HEK293T (cell line): ENCODE measurements around the gene DMGDH.

Experiments
- CTCF ChIA-PET: fragments of 350-600 bp; formaldehyde crosslinking; extraction: SDS; loops from one replicate; lab custom pipeline; 2021; ENCODE audit warnings: antibody characterized with exemption, inconsistent platforms; lab: Yijun Ruan, JAX
- POLR2A ChIA-PET: fragments of 350-600 bp; formaldehyde crosslinking; extraction: SDS; loops from one replicate; lab custom pipeline; 2020; ENCODE audit warnings: antibody characterized with exemption, inconsistent platforms; lab: Yijun Ruan, JAX
- DNase-seq: peaks from one replicate; pipeline ENCODE4 v3.0.0; 2012; ENCODE audit warnings: mixed read lengths; ENCODE audit errors: extremely low spot score
- ARNT ChIP-seq: fragments of 450-650 bp; IDR thresholded peaks from 2 replicates; pipeline ENCODE4 v1.6.1; 2017; ENCODE audit warnings: mild to moderate bottlenecking
- BHLHE40 ChIP-seq: fragments of 450-650 bp; IDR thresholded peaks from 2 replicates; pipeline ENCODE4 v1.6.1; 2016; ENCODE audit warnings: mild to moderate bottlenecking, moderate library complexity, borderline replicate concordance
- CTBP1 ChIP-seq: fragments of 450-650 bp; IDR thresholded peaks from 2 replicates; pipeline ENCODE4 v1.6.1; 2016; ENCODE audit warnings: borderline replicate concordance
- ELF4 ChIP-seq: fragments of 450-650 bp; IDR thresholded peaks from 2 replicates; pipeline ENCODE4 v1.6.1; 2017; ENCODE audit warnings: antibody characterized with exemption
- FOXA1 ChIP-seq: fragments of 450-650 bp; IDR thresholded peaks from 2 replicates; pipeline ENCODE4 v1.6.1; 2016; ENCODE audit warnings: mild to moderate bottlenecking
- FOXK2 ChIP-seq: fragments of 450-650 bp; IDR thresholded peaks from 2 replicates; pipeline ENCODE4 v1.6.1; 2016; ENCODE audit warnings: mild to moderate bottlenecking
- FOXM1 ChIP-seq: fragments of 450-650 bp; IDR thresholded peaks from 2 replicates; pipeline ENCODE4 v1.6.1; 2017; ENCODE audit warnings: mild to moderate bottlenecking, borderline replicate concordance
- HDGF ChIP-seq: fragments of 450-650 bp; IDR thresholded peaks from 2 replicates; pipeline ENCODE4 v1.6.1; 2017; ENCODE audit warnings: antibody characterized with exemption, borderline replicate concordance
- L3MBTL2 ChIP-seq: fragments of 450-650 bp; conservative IDR thresholded peaks from 2 replicates; pipeline ENCODE4 v1.6.1; 2016; ENCODE audit warnings: mild to moderate bottlenecking
- LEF1 ChIP-seq: fragments of 450-650 bp; IDR thresholded peaks from 2 replicates; pipeline ENCODE4 v1.6.1; 2017; ENCODE audit warnings: mild to moderate bottlenecking, borderline replicate concordance
- NFRKB ChIP-seq: fragments of 450-650 bp; IDR thresholded peaks from 2 replicates; pipeline ENCODE4 v1.6.1; 2016; ENCODE audit warnings: mild to moderate bottlenecking, moderate library complexity
- SP1 ChIP-seq: fragments of 450-650 bp; IDR thresholded peaks from 2 replicates; pipeline ENCODE4 v1.6.1; 2017
- SUZ12 ChIP-seq: fragments of 450-650 bp; IDR thresholded peaks from 2 replicates; pipeline ENCODE4 v1.6.1; 2016; ENCODE audit warnings: mild to moderate bottlenecking
- TARDBP ChIP-seq: fragments of 450-650 bp; IDR thresholded peaks from 2 replicates; pipeline ENCODE4 v1.6.1; 2016
- ZNF384 ChIP-seq: fragments of 450-650 bp; IDR thresholded peaks from 2 replicates; pipeline ENCODE4 v1.6.1; 2016
- TF ChIP-seq, protein P1 (sequence below): fragments of 450-650 bp; IDR thresholded peaks from 2 replicates; pipeline ENCODE4 v1.6.1; 2016

Gene DMGDH

DNA sequence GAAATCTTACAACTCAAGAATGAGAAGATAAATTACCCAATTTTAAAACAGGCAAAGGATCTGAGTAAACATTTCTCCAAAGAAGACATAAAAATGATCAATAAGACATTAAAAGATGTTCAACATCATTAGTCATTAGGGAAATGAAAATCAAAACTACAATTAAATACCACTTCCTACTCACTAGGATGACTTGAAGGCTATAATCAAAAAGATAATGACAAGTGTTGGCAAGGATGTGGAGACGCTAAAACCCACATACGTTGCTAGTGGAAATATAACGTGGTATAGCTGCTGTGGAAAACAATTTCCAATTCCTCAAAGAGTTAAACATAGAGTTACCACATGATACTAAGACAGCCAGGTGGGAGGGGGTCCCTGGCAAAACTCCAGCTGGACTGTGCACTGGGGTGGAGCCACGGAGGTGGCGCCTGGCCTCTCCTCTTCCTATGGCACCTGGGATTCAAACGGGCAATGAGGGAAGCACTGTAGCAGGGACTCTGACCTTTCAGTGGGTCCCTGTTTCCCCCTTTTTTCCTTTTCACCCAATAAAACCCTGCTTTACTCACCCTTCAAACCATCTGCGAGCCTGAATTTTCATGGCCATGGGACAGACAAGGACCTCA, 90.2 kb downstream of the DMGDH start:
- POLR2A ChIA-PET, result no interaction called here
- DNase-seq, result no peak
- no peak for TF ChIP-seq ARNT
- no peak for TF ChIP-seq LEF1
- TF ChIP-seq FOXM1, result no peak
- TF ChIP-seq, protein P1, sequence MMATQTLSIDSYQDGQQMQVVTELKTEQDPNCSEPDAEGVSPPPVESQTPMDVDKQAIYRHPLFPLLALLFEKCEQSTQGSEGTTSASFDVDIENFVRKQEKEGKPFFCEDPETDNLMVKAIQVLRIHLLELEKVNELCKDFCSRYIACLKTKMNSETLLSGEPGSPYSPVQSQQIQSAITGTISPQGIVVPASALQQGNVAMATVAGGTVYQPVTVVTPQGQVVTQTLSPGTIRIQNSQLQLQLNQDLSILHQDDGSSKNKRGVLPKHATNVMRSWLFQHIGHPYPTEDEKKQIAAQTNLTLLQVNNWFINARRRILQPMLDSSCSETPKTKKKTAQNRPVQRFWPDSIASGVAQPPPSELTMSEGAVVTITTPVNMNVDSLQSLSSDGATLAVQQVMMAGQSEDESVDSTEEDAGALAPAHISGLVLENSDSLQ, result no peak
- TF ChIP-seq TARDBP, result no peak
- no peak for TF ChIP-seq FOXK2
- no peak for TF ChIP-seq CTBP1
- no peak for TF ChIP-seq HDGF
- no peak for TF ChIP-seq NFRKB
- CTCF ChIA-PET, result no interaction called here

DNA sequence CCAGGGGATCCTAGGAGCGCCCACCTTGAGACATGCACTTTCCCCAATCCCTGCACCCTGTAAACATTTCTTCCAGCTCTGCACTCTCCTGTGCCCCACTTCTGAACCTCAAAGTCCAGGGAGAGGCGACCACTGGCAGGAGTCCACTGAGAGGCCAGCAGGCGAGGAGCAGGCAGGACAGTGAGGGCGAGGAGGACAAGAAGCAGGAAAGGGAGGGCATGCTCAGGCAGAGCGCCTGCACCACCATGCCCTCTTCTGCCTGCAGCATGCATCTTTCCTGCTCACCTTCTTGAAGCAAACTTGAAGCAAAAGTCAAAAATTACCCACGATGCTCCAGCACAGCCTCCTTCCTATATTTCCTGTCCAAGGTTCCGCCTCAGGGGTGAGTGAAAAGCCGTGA, 94.4 kb downstream of the DMGDH start:
- TF ChIP-seq, protein P1, result no peak
- no peak for TF ChIP-seq ARNT
- TF ChIP-seq SUZ12, result no peak
- no peak for TF ChIP-seq ZNF384
- no peak for TF ChIP-seq FOXA1
- no peak for TF ChIP-seq LEF1
- no peak for TF ChIP-seq L3MBTL2
- no peak for TF ChIP-seq FOXK2
- TF ChIP-seq TARDBP, result no peak
- no peak for TF ChIP-seq SP1
- POLR2A ChIA-PET, result interaction anchor here (1.0 to 3.2 kb wide), 2 partner anchors 10 kb away, joined by 7 to 21 read pairs; partner anchors contain the start of gene ARSB
- DNase-seq, result no peak
- CTCF ChIA-PET, result interaction anchor here (1.0 kb wide), 1 partner anchor 50 kb away, joined by 4 read pairs; no protein-coding TSS in a partner anchor

DNA sequence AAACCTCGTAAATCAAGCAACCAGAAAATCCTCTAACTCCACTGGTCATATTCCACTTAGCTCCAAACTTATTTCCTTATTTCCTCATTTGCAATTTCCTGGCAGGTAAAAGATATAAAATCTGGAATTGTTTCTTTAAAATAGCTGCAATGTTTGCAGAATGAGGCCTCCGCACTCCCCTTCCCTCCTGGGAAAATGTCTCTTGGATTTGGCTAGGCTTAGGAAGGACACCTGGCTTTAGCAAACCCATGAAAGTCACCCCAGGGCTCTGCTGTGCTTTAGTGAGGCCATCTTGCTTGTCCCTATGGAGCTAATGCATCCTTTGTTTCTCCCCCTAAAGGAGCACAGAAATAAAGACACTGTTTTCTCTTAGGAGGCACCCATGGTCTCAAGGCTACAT, 94.9 kb downstream of the DMGDH start:
- TF ChIP-seq ARNT (no peak), LEF1 (no peak), CTBP1 (no peak), BHLHE40 (no peak), ELF4 (no peak), NFRKB (no peak), L3MBTL2 (no peak), TARDBP (no peak), ZNF384 (no peak), HDGF (no peak), FOXA1 (no peak), SUZ12 (no peak), FOXM1 (no peak), FOXK2 (no peak), SP1 (no peak)
- TF ChIP-seq, protein P1, result no peak
- DNase-seq, result no peak
- ChIA-PET CTCF (no interaction called here), POLR2A (interaction anchor here (3.2 kb wide), 1 partner anchor 10 kb away, joined by 21 read pairs; the partner anchor contains the start of gene ARSB)

DNA sequence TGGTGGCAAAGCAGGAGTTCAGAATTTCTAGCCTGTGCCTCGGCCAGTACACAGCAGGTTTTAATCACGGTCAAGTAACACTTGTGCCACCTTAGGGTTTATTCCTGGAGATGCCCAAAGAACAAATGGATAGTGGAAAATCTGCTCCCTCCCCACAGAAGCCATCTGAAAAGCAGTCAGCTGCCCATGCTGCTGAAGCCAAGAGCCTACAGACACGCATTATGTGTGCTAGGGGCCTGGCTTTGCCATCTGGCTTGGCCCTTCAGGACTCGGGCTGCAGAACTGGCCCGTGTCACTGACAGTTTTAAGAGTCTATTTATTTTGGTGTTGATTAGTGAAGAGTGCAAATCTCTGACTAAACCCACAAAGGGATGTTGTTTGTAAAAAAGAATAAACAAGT, 95.5 kb downstream of the DMGDH start:
- ChIA-PET CTCF (interaction anchor here (0.6 to 1.2 kb wide), 2 partner anchors 12 to 68 kb away, joined by 3 read pairs; no protein-coding TSS in a partner anchor), POLR2A (interaction anchor here (3.2 kb wide), 1 partner anchor 11 kb away, joined by 21 read pairs; the partner anchor contains the start of gene ARSB)
- no peak for DNase-seq
- no peak for TF ChIP-seq TARDBP
- TF ChIP-seq, protein P1, result no peak
- TF ChIP-seq HDGF, result no peak
- TF ChIP-seq ZNF384, result no peak
- TF ChIP-seq FOXM1, result no peak
- TF ChIP-seq FOXA1, result no peak
- no peak for TF ChIP-seq SP1
- TF ChIP-seq FOXK2, result no peak
- TF ChIP-seq L3MBTL2, result no peak
- TF ChIP-seq ARNT, result no peak
- TF ChIP-seq NFRKB, result no peak
- TF ChIP-seq CTBP1, result no peak
- TF ChIP-seq SUZ12, result no peak
- TF ChIP-seq LEF1, result no peak
- TF ChIP-seq ELF4, result no peak
- no peak for TF ChIP-seq BHLHE40

DNA sequence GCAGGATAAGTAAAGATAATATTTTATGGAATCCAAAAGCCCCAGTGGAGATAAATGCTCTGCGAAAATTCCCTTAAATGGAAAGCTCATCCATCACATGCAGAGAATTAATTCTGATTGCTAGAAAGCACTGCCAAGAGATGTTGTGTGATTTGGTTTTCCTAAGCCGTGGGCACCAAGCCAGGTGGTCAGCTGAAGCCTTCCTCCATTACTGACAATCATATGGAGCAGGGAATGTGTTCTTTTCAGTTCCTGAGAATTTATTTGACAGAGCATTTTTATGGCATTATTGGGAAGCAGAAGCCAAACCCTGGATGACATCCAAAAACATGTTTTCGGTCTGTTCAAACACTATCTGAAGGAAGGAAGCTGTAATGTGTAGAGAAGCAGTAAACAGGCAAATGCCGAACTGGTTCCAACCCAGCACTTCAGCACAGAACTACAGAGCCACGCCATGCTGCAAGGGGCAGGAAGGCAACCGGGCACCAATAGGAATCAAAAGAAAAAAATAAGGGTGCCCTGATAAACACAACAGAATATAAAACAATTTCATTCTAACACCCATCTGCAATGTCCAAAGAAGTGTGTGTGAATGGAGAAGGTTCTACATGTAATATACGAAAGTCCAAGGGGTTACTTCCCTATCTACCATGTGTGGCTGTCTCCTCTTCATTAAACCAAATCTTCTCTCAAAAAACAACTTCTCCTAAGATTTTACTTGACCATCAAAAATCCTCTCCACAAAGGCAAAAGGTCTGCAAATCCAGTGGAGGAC, 96.6 kb downstream of the DMGDH start:
- POLR2A ChIA-PET, result interaction anchor here (1.4 to 3.2 kb wide), 2 partner anchors 8 to 12 kb away, joined by 4 to 21 read pairs; partner anchors contain the start of gene ARSB
- no peak for TF ChIP-seq NFRKB
- TF ChIP-seq LEF1, result no peak
- no peak for TF ChIP-seq FOXA1
- no peak for TF ChIP-seq ZNF384
- TF ChIP-seq TARDBP, result no peak
- no peak for TF ChIP-seq BHLHE40
- no peak for TF ChIP-seq L3MBTL2
- TF ChIP-seq SUZ12, result no peak
- TF ChIP-seq ARNT, result no peak
- TF ChIP-seq HDGF, result no peak
- CTCF ChIA-PET, result interaction anchor here (0.5 to 1.2 kb wide), 3 partner anchors 13 to 160 kb away, joined by 3 to 4 read pairs (median 3); no protein-coding TSS in a partner anchor
- DNase-seq, result no peak
